Measurements from ENCODE around the gene ZNF423. TPM values are rescaled to one million over a fixed set of nuclear protein-coding genes. Genes with fewer than 3 reads are reported as not detected.

Gene ZNF423
- total RNA-seq, 1 donor from 2014 or later: 10.6 TPM

GRCh38 chr16:49852279-49852678, 3.6 kb downstream of the ZNF423 start:
- H3K4me3 Mint-ChIP-seq (ENCODE audit: unreplicated experiment): no peak overlapping the region

GRCh38 chr16:49851468-49851787, 4.5 kb downstream of the ZNF423 start:
- no peak overlapping the region for H3K4me3 ChIP-seq (ENCODE audit: insufficient read depth, low read depth, low read length)
- Mint-ChIP-seq H3K4me1 (ENCODE audit: low read depth, unreplicated experiment) (peaks cover 24% of the 10 kb centered on the region), H3K27ac (ENCODE audit: unreplicated experiment) (no peak overlapping the region), H3K36me3 (ENCODE audit: low read depth, unreplicated experiment) (no peaks in the 10 kb centered on the region), H3K9me3 (ENCODE audit: unreplicated experiment) (no peaks in the 10 kb centered on the region), H3K4me3 (ENCODE audit: unreplicated experiment) (peak overlapping the region; percentile 51), H3K27me3 (ENCODE audit: low read depth, unreplicated experiment) (peaks cover 3% of the 10 kb centered on the region)
- FAIRE-seq (no peak), DNase-seq (ENCODE audit: low read depth) (no peak)
- no peaks in the 10 kb centered on the region for H3K27me3 ChIP-seq (ENCODE audit: insufficient read depth, low read length)
- H3K27ac ChIP-seq (ENCODE audit: low read depth, low read length): no peak overlapping the region
- peaks cover 67% of the 10 kb centered on the region for H4K20me1 ChIP-seq (ENCODE audit: insufficient read depth, low read length)
- H3K79me2 ChIP-seq (ENCODE audit: insufficient read depth, low read length): peaks cover 20% of the 10 kb centered on the region
- peak overlapping the region; percentile 20 for H3K4me2 ChIP-seq (ENCODE audit: low read length)
- H3K9me3 ChIP-seq (ENCODE audit: insufficient read depth, low read depth, low read length): no peaks in the 10 kb centered on the region
- H3K36me3 ChIP-seq (ENCODE audit: insufficient read depth, low read length): no peaks in the 10 kb centered on the region
- no peak overlapping the region for H2AFZ ChIP-seq (ENCODE audit: low read depth, low read length)
- no peak for TF ChIP-seq CTCF (IDR thresholded peaks at IDR 0.05; ENCODE audit: insufficient read depth, low read depth, low read length)
- TF ChIP-seq EZH2 (IDR thresholded peaks at IDR 0.05; ENCODE audit: insufficient read depth, low read length): no peak
- H3K4me1 ChIP-seq (ENCODE audit: insufficient read depth, low read length): peaks cover 6% of the 10 kb centered on the region
- H3K9ac ChIP-seq (ENCODE audit: low read length): no peak overlapping the region

More at GRCh38 chr16:49852279-49852678, 3.6 kb downstream of the ZNF423 start:
- Histone ChIP-seq H3K27me3 (ENCODE audit: insufficient read depth, low read length) (no peaks in the 10 kb centered on the region), H3K4me3 (ENCODE audit: insufficient read depth, low read depth, low read length) (no peak overlapping the region), H3K79me2 (ENCODE audit: insufficient read depth, low read length) (peaks cover 20% of the 10 kb centered on the region), H4K20me1 (ENCODE audit: insufficient read depth, low read length) (peaks cover 59% of the 10 kb centered on the region), H3K9me3 (ENCODE audit: insufficient read depth, low read depth, low read length) (no peaks in the 10 kb centered on the region), H3K9ac (ENCODE audit: low read length) (no peak overlapping the region), H3K36me3 (ENCODE audit: insufficient read depth, low read length) (no peaks in the 10 kb centered on the region), H3K4me2 (ENCODE audit: low read length) (no peak overlapping the region), H3K4me1 (ENCODE audit: insufficient read depth, low read length) (peaks cover 6% of the 10 kb centered on the region), H2AFZ (ENCODE audit: low read depth, low read length) (no peak overlapping the region), H3K27ac (ENCODE audit: low read depth, low read length) (no peak overlapping the region)
- Mint-ChIP-seq H3K27me3 (ENCODE audit: low read depth, unreplicated experiment) (peaks cover 3% of the 10 kb centered on the region), H3K27ac (ENCODE audit: unreplicated experiment) (no peak overlapping the region), H3K36me3 (ENCODE audit: low read depth, unreplicated experiment) (no peaks in the 10 kb centered on the region), H3K9me3 (ENCODE audit: unreplicated experiment) (no peaks in the 10 kb centered on the region), H3K4me1 (ENCODE audit: low read depth, unreplicated experiment) (peaks cover 24% of the 10 kb centered on the region)
- no peak for FAIRE-seq
- no peak for DNase-seq (ENCODE audit: low read depth)
- no peak for TF ChIP-seq CTCF (IDR thresholded peaks at IDR 0.05; ENCODE audit: insufficient read depth, low read depth, low read length)
- TF ChIP-seq EZH2 (IDR thresholded peaks at IDR 0.05; ENCODE audit: insufficient read depth, low read length): no peak

- peaks cover 6% of the 10 kb centered on the region for H3K4me1 ChIP-seq (ENCODE audit: insufficient read depth, low read length)
- H3K27me3 ChIP-seq (ENCODE audit: insufficient read depth, low read length): no peaks in the 10 kb centered on the region
- Mint-ChIP-seq H3K9me3 (ENCODE audit: unreplicated experiment) (no peaks in the 10 kb centered on the region), H3K27ac (ENCODE audit: unreplicated experiment) (no peak overlapping the region), H3K36me3 (ENCODE audit: low read depth, unreplicated experiment) (no peaks in the 10 kb centered on the region), H3K4me1 (ENCODE audit: low read depth, unreplicated experiment) (peaks cover 24% of the 10 kb centered on the region), H3K4me3 (ENCODE audit: unreplicated experiment) (no peak overlapping the region), H3K27me3 (ENCODE audit: low read depth, unreplicated experiment) (peaks cover 3% of the 10 kb centered on the region)
- DNase-seq (ENCODE audit: low read depth) (no peak), FAIRE-seq (no peak)
- peaks cover 20% of the 10 kb centered on the region for H3K79me2 ChIP-seq (ENCODE audit: insufficient read depth, low read length)
- H3K36me3 ChIP-seq (ENCODE audit: insufficient read depth, low read length): no peaks in the 10 kb centered on the region
- no peaks in the 10 kb centered on the region for H3K9me3 ChIP-seq (ENCODE audit: insufficient read depth, low read depth, low read length)
- H2AFZ ChIP-seq (ENCODE audit: low read depth, low read length): no peak overlapping the region
- no peak overlapping the region for H3K9ac ChIP-seq (ENCODE audit: low read length)
- H3K27ac ChIP-seq (ENCODE audit: low read depth, low read length): no peak overlapping the region
- peak overlapping the region; percentile 20 for H3K4me2 ChIP-seq (ENCODE audit: low read length)
- no peak overlapping the region for H3K4me3 ChIP-seq (ENCODE audit: insufficient read depth, low read depth, low read length)
- peaks cover 68% of the 10 kb centered on the region for H4K20me1 ChIP-seq (ENCODE audit: insufficient read depth, low read length)
- TF ChIP-seq EZH2 (IDR thresholded peaks at IDR 0.05; ENCODE audit: insufficient read depth, low read length): no peak
- no peak for TF ChIP-seq CTCF (IDR thresholded peaks at IDR 0.05; ENCODE audit: insufficient read depth, low read depth, low read length)
Observed at GRCh38 chr16:49850558-49851467, 5.1 kb downstream of the ZNF423 start.

Data from astrocyte (in vitro differentiated cells and primary cell).